Upper lobe of left lung (tissue), 6 donors: ENCODE results near the gene CD34. TPM values are rescaled to one million over a fixed set of nuclear protein-coding genes. Genes with fewer than 3 reads are reported as not detected.
A peak's percentile ranks its signal among the peaks of the same experiment; 100 is the strongest.

ENCODE experiments used
- ATAC-seq, 2 donors: fragments of 200-7000 bp; cut with Tn5 transposase; one replicate each; pipeline ENCODE4 v1.9.1; 2022; ENCODE audit warnings: mild to moderate bottlenecking in 2 of 2, moderate library complexity in 2 of 2; ENCODE audit not compliant: low FRiP score in 2 of 2
- DNase-seq, 2 donors: peaks; one replicate each; pipeline ENCODE4 v3.0.0-alpha.2; 2019 to 2020
- H3K27ac ChIP-seq, 4 donors: fragments of 200-600 bp; sonication (generic); one replicate each; pipeline ENCODE4 v1.5.1; 2016 to 2019
- H3K27me3 ChIP-seq, 4 donors: fragments of 200-600 bp; sonication (generic); one replicate each; pipeline ENCODE4 v1.5.1; 2017 to 2019
- H3K36me3 ChIP-seq, 4 donors: fragments of 200-600 bp; sonication (generic); one replicate each; pipeline ENCODE4 v1.5.1; 2016 to 2019
- H3K4me1 ChIP-seq, 4 donors: fragments of 200-600 bp; sonication (generic); one replicate each; pipeline ENCODE4 v1.5.1; 2018 to 2019
- H3K4me3 ChIP-seq, 4 donors: fragments of 200-600 bp; sonication (generic); one replicate each; pipeline ENCODE4 v1.5.1; 2017 to 2019; ENCODE audit warnings: mild to moderate bottlenecking in 2 of 4, moderate library complexity in 1 of 4
- H3K9me3 ChIP-seq, 4 donors: fragments of 200-600 bp; sonication (generic); one replicate each; pipeline ENCODE4 v1.5.1; 2018 to 2019
- CTCF ChIP-seq, 6 experiments: fragments of 450-650 bp in 4 of 6; fragments of 200-600 bp in 2 of 6; sonication (generic) in 2 of 6; IDR thresholded peaks; one replicate each; pipeline ENCODE4 v1.5.1; 2016 to 2019; ENCODE audit warnings: antibody characterized with exemption in 6 of 6
- EP300 ChIP-seq, 4 donors: sonication (generic); formaldehyde crosslinking; IDR thresholded peaks; one replicate each; pipeline ENCODE4 v1.5.1; 2017; ENCODE audit warnings: antibody characterized with exemption in 4 of 4, control low read depth in 2 of 4
- POLR2A ChIP-seq, 4 donors: fragments of 450-650 bp; IDR thresholded peaks; one replicate each; pipeline ENCODE4 v1.5.1; 2016 to 2017; ENCODE audit warnings: antibody characterized with exemption in 4 of 4, mild to moderate bottlenecking in 2 of 4
- POLR2AphosphoS5 ChIP-seq, 2 donors: sonication (generic); formaldehyde crosslinking; IDR thresholded peaks; one replicate each; pipeline ENCODE4 v1.5.1; 2017; ENCODE audit warnings: antibody characterized with exemption in 2 of 2
- WGBS, 2 donors: methylation state at CpG; one replicate each; pipeline ENCODE4 v1.1.5; 2017 to 2018; 5-methylcytosine and 5-hydroxymethylcytosine counted together
- total RNA-seq, 6 donors: library from RNA; depleted of rRNA in 4 of 6; stranded (reverse); fragments of >200 nt in 4 of 6; gene quantifications; one replicate each; pipeline versions ENCODE4 v1.1.0 to v1.2.1, GENCODE V29; 2016 to 2021
- donor health status: DM: no; HTN: no; CAD: no; lungs with moderate emphysema.
- donor health status: DM: no; HTN: yes; CAD: no; lungs with severe emphysema.

CD34 gene
- total RNA-seq, 6 donors from 2014 or later = 8.8 to 78.2 (median 22.4) TPM

- DNase-seq (no peak), ATAC-seq (no peak)
- no peaks in the 10 kb centered on the region for H3K9me3 ChIP-seq
- H3K27ac ChIP-seq = peak overlapping the region; percentile 0 to 98 (median 70)
- no peaks in the 10 kb centered on the region for H3K27me3 ChIP-seq
- TF ChIP-seq POLR2AphosphoS5 (IDR thresholded peaks at IDR 0.05) (peak in 1 of 2 donors; percentile 9), POLR2A (IDR thresholded peaks at IDR 0.05) (no peak)
- peaks cover 0 to 2% (median 0%) of the 10 kb centered on the region in 4 donors for H3K36me3 ChIP-seq
- H3K4me3 ChIP-seq = no peak overlapping the region
- WGBS, 2 donors = 54 to 65% methylated on average over 6 of the region's 6 CpGs
- H3K4me1 ChIP-seq = peaks cover 55 to 83% (median 73%) of the 10 kb centered on the region in 4 donors
Measured at GRCh38 chr1:207833381-207833780, 77.5 kb downstream of the CD34 start.

DNA sequence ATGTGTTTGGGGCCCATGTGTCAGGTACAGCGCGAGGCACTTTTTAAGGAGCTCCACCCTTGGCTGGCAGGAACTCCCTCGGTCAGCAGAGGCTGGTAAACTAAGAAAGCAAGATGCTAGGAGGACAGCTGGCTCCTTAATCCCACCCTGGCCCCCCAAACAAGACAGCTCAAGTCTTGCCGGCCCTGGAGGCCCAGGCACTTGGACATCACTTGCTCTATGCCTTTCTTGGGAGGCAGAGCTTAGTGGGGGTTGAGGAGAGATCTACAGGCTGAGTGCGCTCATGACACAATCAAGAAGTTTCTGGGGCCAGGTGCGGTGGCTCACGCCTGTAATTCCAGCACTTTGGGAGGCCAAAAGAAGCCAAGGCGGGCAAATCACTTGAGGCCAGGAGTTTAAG, 78.1 kb downstream of the CD34 start:
- H3K4me1 ChIP-seq = peaks cover 56 to 83% (median 73%) of the 10 kb centered on the region in 4 donors
- H3K27me3 ChIP-seq = no peaks in the 10 kb centered on the region
- 91 to 94% methylated on average over 8 of the region's 8 CpGs for WGBS, 2 donors
- peaks cover 0 to 2% (median 0%) of the 10 kb centered on the region in 4 donors for H3K36me3 ChIP-seq
- peak overlapping the region; percentile 0 to 98 (median 62) for H3K27ac ChIP-seq
- ATAC-seq = no peak
- H3K9me3 ChIP-seq = no peaks in the 10 kb centered on the region
- TF ChIP-seq EP300 (IDR thresholded peaks at IDR 0.05) (no peak), POLR2A (IDR thresholded peaks at IDR 0.05) (no peak), CTCF (IDR thresholded peaks at IDR 0.05) (no peak), POLR2AphosphoS5 (IDR thresholded peaks at IDR 0.05) (no peak)
- H3K4me3 ChIP-seq = no peak overlapping the region
- DNase-seq = no peak

DNA sequence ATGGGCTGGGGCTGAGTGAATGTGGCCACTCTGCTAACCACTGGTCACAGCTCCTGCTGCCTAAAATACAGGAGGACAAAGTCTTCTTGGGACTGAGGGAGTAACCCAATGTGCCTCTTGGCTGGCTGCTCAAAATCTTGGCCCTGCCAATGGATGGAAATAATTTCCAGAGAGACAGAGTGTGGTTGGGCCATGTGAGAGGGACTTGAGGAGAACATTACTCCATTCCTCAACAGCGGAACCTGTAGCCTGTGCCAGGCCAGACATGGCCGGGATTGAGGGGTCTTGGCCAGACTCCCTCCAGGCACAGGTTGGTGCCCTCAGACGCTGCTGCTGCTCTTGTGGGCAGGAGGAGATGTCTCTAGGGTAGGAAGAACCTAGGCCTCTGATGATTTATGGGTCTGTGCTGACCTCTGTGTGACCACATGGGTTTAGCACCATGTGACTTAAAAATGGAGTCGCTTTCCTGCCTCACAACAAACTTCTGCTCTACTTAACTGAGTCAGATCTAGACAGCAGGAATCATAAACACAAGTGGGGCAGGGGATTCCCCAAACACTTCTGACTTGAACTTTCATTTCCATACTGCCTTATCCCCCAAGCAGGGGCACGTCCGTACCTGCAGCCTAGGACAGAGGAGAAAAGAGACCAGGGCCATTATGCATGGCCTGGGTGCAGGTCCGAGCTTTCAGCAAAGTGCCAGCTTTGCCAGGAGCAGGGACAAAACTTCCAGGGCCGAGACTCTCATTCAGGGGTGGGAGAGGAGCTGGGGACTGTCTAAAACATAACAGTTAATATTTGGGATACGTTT, 79.2 kb downstream of the CD34 start:
- Histone ChIP-seq H3K36me3 (peaks cover 0 to 2% (median 0%) of the 10 kb centered on the region in 4 donors), H3K27ac (peak overlapping the region; percentile 27 to 98 (median 84)), H3K4me1 (peaks cover 60 to 90% (median 74%) of the 10 kb centered on the region in 4 donors), H3K4me3 (no peak overlapping the region), H3K27me3 (no peaks in the 10 kb centered on the region), H3K9me3 (no peaks in the 10 kb centered on the region)
- no peak for DNase-seq
- ATAC-seq = no peak
- WGBS, 2 donors = 38 to 47% methylated on average over 6 to 9 of the region's 9 CpGs
- no peak for TF ChIP-seq CTCF (IDR thresholded peaks at IDR 0.05)
- TF ChIP-seq POLR2AphosphoS5 (IDR thresholded peaks at IDR 0.05) = no peak
- no peak for TF ChIP-seq POLR2A (IDR thresholded peaks at IDR 0.05)
- no peak for TF ChIP-seq EP300 (IDR thresholded peaks at IDR 0.05)

Other genes with a start within 250 kb of the CD34 start
- gene CD46, start 159.1 kb downstream of the CD34 start, total RNA-seq = 100 to 1,000 TPM; 105 to 358 (median 248) TPM